HFFc6 (cell line): ENCODE results near the gene FOSL1. TPM values are rescaled to one million over a fixed set of nuclear protein-coding genes. Genes with fewer than 3 reads are reported as not detected.

Experiments
- DNase-seq: peaks from one replicate; pipeline ENCODE4 v3.0.0-alpha.2; 2018
- H3K27ac Mint-ChIP-seq: 2 replicates; pipeline ENCODE4 v1.8.0; 2020; ENCODE audit warnings: mild to moderate bottlenecking, mixed read lengths
- H3K27me3 Mint-ChIP-seq: 2 replicates; pipeline ENCODE4 v1.8.0; 2021; ENCODE audit warnings: mild to moderate bottlenecking, moderate library complexity, mixed read lengths; ENCODE audit not compliant: insufficient read depth
- H3K36me3 Mint-ChIP-seq: 2 replicates; pipeline ENCODE4 v1.8.0; 2021; ENCODE audit warnings: low read depth, mixed read lengths
- H3K4me1 Mint-ChIP-seq: 2 replicates; pipeline ENCODE4 v1.8.0; 2020; ENCODE audit warnings: low read depth, mixed read lengths
- H3K4me3 Mint-ChIP-seq: 2 replicates; pipeline ENCODE4 v1.8.0; 2020; ENCODE audit warnings: mild to moderate bottlenecking, moderate library complexity, mixed read lengths
- H3K9me3 Mint-ChIP-seq: 2 replicates; pipeline ENCODE4 v1.8.0; 2020; ENCODE audit warnings: mild to moderate bottlenecking, mixed read lengths
- total RNA-seq, 6 experiments: library from RNA; stranded (reverse); fragmentation: NEBNext Ultra II Directional; extraction: Animal tissue kit (Norgen Biotek cat#: 25700); gene quantifications; 2 replicates in 1 of 6; 3 replicates in 5 of 6; pipeline ENCODE4 v1.2.3, GENCODE V29; 2021
- TF ChIP-seq, protein P1 (sequence below): fragments of 200-600 bp; sonication (generic); IDR thresholded peaks from 2 replicates; pipeline ENCODE4 v1.5.0; 2021; ENCODE audit warnings: antibody characterized with exemption, mild to moderate bottlenecking

The FOSL1 gene
- total RNA-seq, 6 experiments from 2014 or later, result 134 to 275 (median 234) TPM

DNA sequence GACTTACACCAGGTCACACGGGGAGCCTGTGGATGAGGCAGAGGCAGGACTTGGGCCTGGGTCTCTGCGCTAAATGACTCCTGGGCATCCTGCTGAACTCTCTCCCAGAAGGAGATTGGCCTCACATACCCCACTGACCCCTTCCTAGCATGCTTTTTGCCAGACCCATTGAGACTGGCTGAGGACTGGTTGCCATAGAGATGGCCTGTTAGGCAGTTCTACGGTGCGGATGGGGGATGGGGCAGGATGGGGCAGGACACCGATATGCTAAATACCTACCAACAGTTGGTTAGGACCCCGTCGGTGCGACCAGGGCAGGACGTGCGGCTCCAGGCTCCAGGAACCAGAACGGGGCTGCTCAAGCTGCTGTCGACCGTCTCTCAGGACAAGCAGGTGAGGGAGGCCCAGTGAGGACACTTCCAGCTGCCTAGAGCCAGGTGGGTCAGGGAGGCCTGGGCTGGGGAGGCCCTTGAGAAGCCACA lies 45.3 kb upstream of the FOSL1 start, which contains the start of gene TSGA10IP:
Gene TSGA10IP (plus strand): TSS at position 51 of the 482 bp plus-strand sequence. CDS start 196 bp downstream, at position 247.
- TF ChIP-seq, protein P1, sequence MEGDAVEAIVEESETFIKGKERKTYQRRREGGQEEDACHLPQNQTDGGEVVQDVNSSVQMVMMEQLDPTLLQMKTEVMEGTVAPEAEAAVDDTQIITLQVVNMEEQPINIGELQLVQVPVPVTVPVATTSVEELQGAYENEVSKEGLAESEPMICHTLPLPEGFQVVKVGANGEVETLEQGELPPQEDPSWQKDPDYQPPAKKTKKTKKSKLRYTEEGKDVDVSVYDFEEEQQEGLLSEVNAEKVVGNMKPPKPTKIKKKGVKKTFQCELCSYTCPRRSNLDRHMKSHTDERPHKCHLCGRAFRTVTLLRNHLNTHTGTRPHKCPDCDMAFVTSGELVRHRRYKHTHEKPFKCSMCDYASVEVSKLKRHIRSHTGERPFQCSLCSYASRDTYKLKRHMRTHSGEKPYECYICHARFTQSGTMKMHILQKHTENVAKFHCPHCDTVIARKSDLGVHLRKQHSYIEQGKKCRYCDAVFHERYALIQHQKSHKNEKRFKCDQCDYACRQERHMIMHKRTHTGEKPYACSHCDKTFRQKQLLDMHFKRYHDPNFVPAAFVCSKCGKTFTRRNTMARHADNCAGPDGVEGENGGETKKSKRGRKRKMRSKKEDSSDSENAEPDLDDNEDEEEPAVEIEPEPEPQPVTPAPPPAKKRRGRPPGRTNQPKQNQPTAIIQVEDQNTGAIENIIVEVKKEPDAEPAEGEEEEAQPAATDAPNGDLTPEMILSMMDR, result no peak
- Mint-ChIP-seq H3K4me3 (no peak within 1 kb of the TSS), H3K36me3 (no peaks in the 10 kb centered on the region), H3K9me3 (no peaks in the 10 kb centered on the region), H3K27me3 (peaks cover 8% of the 10 kb centered on the region), H3K4me1 (peaks cover 28% of the 10 kb centered on the region), H3K27ac (no peak within 1 kb of the TSS)
- no peak for DNase-seq

DNA sequence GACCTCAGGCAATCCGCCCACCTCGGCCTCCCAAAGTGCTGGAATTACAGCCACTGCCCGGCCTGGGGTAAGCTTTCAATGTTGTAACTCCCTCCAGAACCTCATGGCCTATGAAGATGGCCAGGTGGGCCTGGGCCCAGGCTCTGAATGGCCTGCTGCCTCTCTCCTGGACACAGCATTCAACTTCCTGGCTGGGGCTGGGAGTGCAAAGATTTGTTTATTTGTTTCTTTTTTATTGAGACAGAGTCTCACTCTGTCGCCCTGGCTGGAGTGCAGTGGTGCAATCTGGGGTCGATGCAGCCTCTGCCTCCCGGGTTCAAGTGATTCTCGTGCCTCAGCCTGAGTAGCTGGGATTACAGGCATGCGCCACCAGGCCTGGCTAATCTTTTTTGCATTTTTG lies 44.6 kb upstream of the FOSL1 start:
- Mint-ChIP-seq H3K27ac (no peak overlapping the region), H3K4me1 (peaks cover 34% of the 10 kb centered on the region), H3K27me3 (peaks cover 8% of the 10 kb centered on the region), H3K4me3 (no peak overlapping the region), H3K9me3 (no peaks in the 10 kb centered on the region), H3K36me3 (no peaks in the 10 kb centered on the region)
- TF ChIP-seq, protein P1, result no peak
- DNase-seq, result no peak

DNA sequence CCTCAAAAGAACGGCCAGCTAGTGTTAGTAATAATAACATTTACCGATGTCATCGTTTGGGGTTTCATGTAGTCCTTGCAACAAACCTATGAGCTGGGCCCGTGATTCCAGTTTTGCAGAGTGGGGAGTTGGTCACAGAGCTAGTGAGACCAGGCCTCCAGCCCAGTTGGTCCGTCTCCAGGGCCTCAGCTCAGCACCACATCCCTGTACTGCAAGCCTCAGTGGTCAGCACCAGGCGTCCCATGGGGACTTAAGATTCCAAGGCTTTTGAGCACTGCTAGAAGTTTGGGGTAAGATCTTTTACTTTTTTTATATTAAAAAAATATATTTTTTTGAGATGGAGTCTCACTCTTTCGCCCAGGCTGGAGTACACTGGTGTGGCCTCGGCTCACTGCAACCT lies 44.0 kb upstream of the FOSL1 start:
- Mint-ChIP-seq H3K4me3 (no peak overlapping the region), H3K27ac (no peak overlapping the region), H3K9me3 (no peaks in the 10 kb centered on the region), H3K36me3 (no peaks in the 10 kb centered on the region), H3K4me1 (peaks cover 33% of the 10 kb centered on the region), H3K27me3 (peaks cover 8% of the 10 kb centered on the region)
- TF ChIP-seq, protein P1, result no peak
- DNase-seq, result no peak

DNA sequence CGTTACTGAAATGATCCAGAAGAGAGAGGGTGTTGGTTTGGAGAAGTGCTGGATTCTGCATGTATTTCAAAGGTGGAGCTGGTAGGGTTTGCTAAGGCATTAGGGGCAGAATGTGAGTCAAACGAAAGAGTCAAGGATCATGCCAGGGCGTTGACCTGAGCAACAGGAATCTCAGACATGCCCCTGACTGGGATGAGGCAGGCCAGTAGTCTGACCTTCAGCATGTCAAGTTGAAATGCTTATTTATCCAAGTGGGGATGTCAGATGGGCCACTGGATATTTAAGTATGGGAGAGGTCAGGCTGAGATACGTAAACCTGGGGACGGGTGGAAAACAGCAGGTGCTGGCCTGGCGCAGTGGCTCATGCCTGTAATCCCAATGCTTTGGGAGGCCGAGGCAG lies 42.3 kb upstream of the FOSL1 start:
- no peak for DNase-seq
- H3K27me3 Mint-ChIP-seq, result peaks cover 9% of the 10 kb centered on the region
- no peaks in the 10 kb centered on the region for H3K9me3 Mint-ChIP-seq
- no peaks in the 10 kb centered on the region for H3K36me3 Mint-ChIP-seq
- peaks cover 28% of the 10 kb centered on the region for H3K4me1 Mint-ChIP-seq
- TF ChIP-seq, protein P1, result no peak
- peak overlapping the region; percentile 54 for H3K27ac Mint-ChIP-seq
- no peak overlapping the region for H3K4me3 Mint-ChIP-seq

DNA sequence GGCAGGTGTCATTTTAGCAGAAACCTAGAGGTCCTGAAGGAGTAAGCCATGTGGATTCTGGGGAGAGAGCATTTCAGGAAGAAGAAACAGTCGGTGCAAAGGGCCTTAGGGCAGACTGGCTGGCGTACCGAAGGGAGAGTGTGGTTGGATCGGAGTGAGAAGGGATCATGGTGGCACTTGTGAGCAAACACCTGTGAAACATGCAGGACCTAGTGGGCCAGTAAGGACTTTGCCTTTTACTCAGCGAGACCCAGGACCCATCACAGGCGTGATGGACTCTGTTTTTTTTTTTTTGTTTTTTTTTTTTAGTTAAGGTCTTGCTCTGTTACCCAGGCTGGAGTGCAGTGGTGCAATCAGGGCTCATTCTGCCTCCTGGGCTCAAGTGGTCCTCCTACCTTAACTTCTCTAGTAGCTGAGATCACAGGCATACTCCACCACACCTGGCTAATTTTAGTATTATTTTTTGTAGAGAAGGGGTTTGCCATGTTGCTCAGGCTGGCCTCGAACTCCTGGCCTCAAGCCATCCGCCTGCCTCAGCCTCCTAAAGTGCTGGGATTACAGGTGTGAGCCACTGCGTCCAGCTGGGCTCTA lies 41.6 kb upstream of the FOSL1 start:
- Mint-ChIP-seq H3K4me1 (peaks cover 28% of the 10 kb centered on the region), H3K36me3 (no peaks in the 10 kb centered on the region), H3K4me3 (peak overlapping the region; percentile 74), H3K9me3 (no peaks in the 10 kb centered on the region), H3K27me3 (peaks cover 8% of the 10 kb centered on the region), H3K27ac (peak overlapping the region; percentile 94)
- TF ChIP-seq, protein P1, result no peak
- DNase-seq, result no peak
